Measurements from ENCODE around the gene DHRS2. TPM values are rescaled to one million over a fixed set of nuclear protein-coding genes. Genes with fewer than 3 reads are reported as not detected.

DHRS2 gene
- total RNA-seq, 1 experiment from 2014 or later, result 16.8 TPM

DNA sequence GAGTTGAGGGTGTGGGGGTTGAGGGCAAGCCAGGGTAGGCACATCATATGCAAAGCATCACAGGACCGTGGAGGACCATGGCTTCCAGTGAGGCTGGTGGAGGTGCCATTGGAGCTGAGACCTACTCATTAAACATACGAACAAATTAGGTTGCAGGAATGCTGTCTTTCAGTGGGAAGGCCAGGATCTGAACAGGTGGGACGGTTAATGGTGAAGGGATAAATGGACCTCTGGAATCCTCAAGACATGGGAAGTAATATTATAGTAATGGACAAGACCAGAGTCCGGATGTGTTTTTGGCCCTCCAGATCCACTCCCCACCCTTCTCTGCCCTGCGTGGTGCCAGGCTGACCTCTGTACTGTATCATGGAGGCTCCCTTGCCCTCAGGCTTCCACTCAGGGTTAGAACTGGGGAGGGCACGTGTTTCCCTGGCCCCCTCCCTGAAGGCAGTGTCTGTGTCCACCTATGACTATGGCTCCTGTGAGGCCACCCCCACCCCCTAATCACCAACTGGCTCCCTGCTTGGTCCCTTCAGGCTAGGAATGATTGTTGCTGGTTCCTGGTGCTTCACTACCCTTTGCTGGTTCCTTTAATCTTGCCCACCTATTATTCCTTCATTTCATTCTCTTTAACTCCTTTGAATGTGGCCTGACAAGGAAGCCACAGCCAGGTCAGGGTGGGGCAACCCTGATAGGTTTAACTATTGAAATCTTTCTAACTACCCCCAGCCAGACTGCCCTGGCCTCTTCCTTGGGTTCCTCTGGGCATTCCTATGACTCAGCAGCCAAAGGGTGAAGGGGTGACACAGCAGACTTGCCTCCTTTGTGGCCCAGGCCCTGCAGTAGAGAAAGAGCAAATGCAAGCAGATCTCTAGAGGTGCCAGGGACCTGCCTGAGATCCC lies 10.7 kb downstream of the DHRS2 start:
- DNase-seq (ENCODE audit: low read depth), result peak; percentile 76

GRCh38 chr14:23647619-23648018 lies 11.5 kb downstream of the DHRS2 start:
- DNase-seq (ENCODE audit: low read depth), result no peak

DNA sequence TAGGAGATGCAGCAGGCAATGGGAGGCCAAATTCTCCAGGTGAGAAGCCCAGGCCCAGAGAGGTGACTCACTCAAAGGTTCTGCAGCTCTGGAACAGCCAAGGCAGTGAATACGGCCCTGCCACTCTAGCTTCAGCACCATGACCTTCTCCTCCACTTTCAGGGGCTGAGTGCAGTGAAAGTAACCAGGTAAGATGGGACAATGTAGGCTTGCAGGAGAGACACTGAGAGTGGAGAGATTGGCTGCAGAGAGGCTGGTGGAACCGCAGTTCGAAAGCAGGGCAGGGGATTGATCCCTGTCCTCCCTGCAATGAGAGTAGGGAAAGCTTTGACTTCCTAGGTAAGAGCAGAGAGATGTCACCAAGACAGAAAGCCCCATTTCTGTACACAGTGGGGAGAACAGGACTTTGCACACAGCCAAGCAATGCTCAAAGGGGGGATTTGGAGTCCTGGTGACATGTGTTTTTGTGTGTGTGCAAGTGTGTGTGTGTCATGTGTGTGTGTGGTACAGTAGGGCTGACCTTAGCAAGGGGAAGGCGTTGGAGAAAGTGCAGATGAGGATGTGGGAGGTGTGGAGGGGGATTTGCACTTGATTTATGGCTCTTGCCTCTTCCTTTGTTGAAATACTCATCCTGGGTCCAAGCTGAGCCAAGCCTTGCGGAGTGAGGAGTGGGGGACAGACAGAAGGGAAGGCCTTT lies 12.7 kb downstream of the DHRS2 start:
- DNase-seq (ENCODE audit: low read depth), result no peak

GRCh38 chr14:23650506-23650905 lies 14.3 kb downstream of the DHRS2 start:
- DNase-seq (ENCODE audit: low read depth), result no peak

DNA sequence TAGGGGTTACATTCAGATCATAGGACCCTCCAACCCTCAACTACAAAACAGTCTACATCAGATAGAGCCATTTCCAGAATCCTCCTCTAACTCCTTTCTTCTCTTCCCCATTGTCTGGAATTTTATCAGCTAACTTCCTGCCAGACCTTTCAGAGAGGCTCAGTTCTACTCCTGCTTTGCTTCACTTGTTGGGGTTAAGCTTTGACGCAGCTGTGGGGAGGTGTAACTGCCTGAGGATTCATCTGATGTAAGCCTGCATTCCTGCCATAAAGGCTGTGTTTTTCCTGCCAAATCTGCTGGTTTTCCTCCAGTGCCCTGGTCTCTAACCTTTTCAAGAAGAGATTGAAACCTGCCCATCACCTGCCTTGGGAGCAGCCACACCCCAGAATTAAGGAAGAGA lies 16.9 kb downstream of the DHRS2 start:
- peak; percentile 48 for DNase-seq (ENCODE audit: low read depth)

GRCh38 chr14:23654231-23654630 lies 18.1 kb downstream of the DHRS2 start:
- no peak for DNase-seq (ENCODE audit: low read depth)

- no peak for DNase-seq (ENCODE audit: low read depth)
Observed at GRCh38 chr14:23657959-23658470, 21.9 kb downstream of the DHRS2 start.

- no peak for DNase-seq (ENCODE audit: low read depth)
Observed at GRCh38 chr14:23660290-23661226, 24.4 kb downstream of the DHRS2 start.

- DNase-seq (ENCODE audit: low read depth), result no peak
Observed at GRCh38 chr14:23661542-23661941, 25.4 kb downstream of the DHRS2 start.

- DNase-seq (ENCODE audit: low read depth), result no peak
Observed at GRCh38 chr14:23663127-23663526, 27.0 kb downstream of the DHRS2 start.

DNA sequence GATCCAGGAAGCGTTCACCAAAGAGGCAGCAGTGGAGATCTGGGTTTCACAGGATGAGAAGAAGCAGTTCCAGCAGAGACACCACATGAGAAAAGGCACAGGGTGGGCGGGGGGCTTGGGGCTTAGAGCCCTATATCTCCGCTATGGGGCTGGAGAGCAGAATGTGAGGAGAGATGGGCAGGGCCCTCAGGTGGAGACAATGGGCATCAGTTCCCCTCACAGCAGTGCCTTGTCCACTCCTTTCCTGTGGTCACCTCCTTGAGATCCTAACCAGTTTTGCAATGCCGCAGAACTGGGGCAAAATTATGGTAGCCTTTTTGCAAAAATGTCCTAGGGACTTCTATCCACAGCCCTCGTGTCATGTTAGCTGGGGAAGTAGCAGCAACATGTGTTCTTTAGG lies 27.5 kb downstream of the DHRS2 start:
- no peak for DNase-seq (ENCODE audit: low read depth)

DNA sequence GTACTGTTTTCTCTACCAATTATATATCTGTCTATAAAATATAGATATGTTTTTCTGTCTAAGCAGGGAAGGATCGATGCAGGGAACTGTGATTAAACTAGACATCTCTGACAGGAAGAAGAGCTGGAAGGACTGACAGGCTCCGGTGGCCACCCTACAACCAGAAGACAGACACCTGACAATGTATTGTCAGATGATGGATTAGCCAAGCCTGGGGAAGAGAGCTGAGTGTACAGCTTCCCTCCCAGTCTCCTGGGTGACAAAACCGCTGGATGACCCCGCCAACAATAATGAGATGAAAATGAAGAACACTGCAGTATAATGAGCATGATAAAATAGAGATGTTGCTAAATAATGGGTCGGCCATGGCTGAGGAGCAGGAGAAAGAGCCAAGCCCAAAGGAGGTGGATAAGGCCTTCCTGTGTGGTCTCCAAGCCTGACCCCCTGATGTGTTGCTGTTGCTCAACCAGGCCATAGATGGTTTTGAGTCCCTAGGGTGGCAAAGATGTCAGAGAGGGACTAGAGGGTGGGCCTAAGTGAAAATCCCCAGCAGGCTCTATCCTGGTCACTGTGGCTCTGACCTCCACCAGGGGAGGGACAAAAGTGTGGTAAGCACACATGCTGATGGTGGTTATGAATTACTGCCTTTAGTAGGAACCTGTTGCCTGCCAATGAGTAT lies 28.2 kb downstream of the DHRS2 start:
- no peak for DNase-seq (ENCODE audit: low read depth)

- no peak for DNase-seq (ENCODE audit: low read depth)
Observed at GRCh38 chr14:23665302-23666016, 29.3 kb downstream of the DHRS2 start.

- no peak for DNase-seq (ENCODE audit: low read depth)
Observed at GRCh38 chr14:23667134-23667533, 31.0 kb downstream of the DHRS2 start.

- DNase-seq (ENCODE audit: low read depth), result no peak
Observed at GRCh38 chr14:23669441-23669840, 33.3 kb downstream of the DHRS2 start.

DNA sequence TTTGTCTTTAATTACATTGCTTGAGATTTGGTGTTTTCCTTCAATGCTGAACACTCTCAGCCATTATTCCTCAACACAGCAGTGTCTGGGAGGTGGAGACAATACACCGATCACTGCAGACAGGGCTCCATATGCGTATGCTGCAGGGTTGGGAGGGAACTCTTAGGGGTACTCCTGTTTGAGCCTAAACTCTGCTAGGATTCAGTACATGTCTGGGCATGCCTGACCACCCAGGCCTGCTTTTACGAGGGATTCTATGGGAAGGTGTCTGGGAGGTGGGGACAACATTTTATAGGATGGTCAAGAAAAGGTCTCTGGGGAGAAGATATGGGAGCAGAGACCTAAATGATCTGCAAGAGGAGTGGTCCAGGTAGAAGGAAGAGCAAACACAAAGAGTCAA lies 34.3 kb downstream of the DHRS2 start:
- no peak for DNase-seq (ENCODE audit: low read depth)

DNA sequence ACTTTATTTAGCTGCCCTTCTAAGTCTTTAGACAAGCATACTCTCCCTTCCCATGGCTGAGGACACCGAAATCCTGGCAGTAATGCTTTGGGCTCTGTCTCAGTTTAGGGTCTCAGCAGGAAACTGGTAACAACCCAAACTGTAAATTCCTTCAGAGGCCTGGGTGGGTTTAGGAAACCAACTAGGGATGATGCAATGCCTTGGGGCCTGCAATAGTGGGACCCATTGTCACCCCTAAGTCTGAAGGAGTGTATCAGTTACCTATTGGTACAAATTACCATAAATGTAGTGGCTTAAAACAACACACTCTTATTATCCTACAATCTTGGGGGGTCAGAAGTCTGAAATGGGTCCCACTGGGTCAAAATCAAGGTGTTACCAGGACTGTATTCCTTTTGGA lies 36.0 kb downstream of the DHRS2 start:
- no peak for DNase-seq (ENCODE audit: low read depth)

- no peak for DNase-seq (ENCODE audit: low read depth)
Observed at GRCh38 chr14:23675337-23675736, 39.2 kb downstream of the DHRS2 start.

DNA sequence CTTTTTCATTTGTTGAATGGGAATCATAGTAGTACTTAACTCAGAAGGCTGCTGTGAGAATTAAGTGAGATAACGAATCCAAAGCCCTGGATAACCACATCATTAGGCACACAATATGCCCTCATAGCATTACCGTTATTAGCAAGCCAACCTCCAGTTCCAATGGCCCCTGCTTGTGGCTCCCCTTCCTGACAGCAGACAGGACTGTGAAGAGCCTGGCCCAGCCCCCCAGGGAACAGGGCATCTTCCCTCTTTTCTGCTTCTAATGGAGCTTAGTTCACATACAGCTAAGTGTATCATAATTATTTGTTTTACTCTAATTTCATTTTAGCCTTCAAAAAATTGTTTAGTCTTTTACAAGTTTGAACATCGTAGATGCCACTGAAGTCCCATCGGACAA lies 39.7 kb downstream of the DHRS2 start:
- no peak for DNase-seq (ENCODE audit: low read depth)

GRCh38 chr14:23681337-23681736 lies 45.2 kb downstream of the DHRS2 start:
- no peak for DNase-seq (ENCODE audit: low read depth)
